Measurements from ENCODE around the gene CD99L2. TPM values are rescaled to one million over a fixed set of nuclear protein-coding genes. Genes with fewer than 3 reads are reported as not detected.

CD99L2 gene
- total RNA-seq, 1 experiment from 2014 or later = 9.4 TPM

GRCh38 chrX:150942942-150943594 is 44.6 kb upstream of the CD99L2 start:
- peaks cover 28% of the 10 kb centered on the region for H3K4me1 Mint-ChIP-seq
- CTCF ChIA-PET = no interaction called here
- H3K27me3 Mint-ChIP-seq (ENCODE audit: low read depth) = no peaks in the 10 kb centered on the region
- ATAC-seq (no peak), DNase-seq (ENCODE audit: low spot score) (no peak)
- TF ChIP-seq, protein P1, sequence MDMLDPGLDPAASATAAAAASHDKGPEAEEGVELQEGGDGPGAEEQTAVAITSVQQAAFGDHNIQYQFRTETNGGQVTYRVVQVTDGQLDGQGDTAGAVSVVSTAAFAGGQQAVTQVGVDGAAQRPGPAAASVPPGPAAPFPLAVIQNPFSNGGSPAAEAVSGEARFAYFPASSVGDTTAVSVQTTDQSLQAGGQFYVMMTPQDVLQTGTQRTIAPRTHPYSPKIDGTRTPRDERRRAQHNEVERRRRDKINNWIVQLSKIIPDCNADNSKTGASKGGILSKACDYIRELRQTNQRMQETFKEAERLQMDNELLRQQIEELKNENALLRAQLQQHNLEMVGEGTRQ (CRISPR knock-in tag; IDR thresholded peaks at IDR 0.05) = no peak
- TF ChIP-seq GTF2I (CRISPR knock-in tag; conservative IDR thresholded peaks at IDR 0.05) = no peak
- TF ChIP-seq ATF1 (CRISPR knock-in tag; IDR thresholded peaks at IDR 0.05) = no peak
- no peak for TF ChIP-seq FOXK1 (CRISPR knock-in tag; IDR thresholded peaks at IDR 0.05)
- TF ChIP-seq JUN (CRISPR knock-in tag; IDR thresholded peaks at IDR 0.05) = no peak
- no peak for TF ChIP-seq HMGA2 (CRISPR knock-in tag; IDR thresholded peaks at IDR 0.05)
- TF ChIP-seq E2F5 (CRISPR knock-in tag; IDR thresholded peaks at IDR 0.05) = no peak
- no peak for TF ChIP-seq ZNF416 (CRISPR knock-in tag; IDR thresholded peaks at IDR 0.05)
- no peak for TF ChIP-seq RORB (CRISPR knock-in tag; IDR thresholded peaks at IDR 0.05)
- TF ChIP-seq CBFB (CRISPR knock-in tag; IDR thresholded peaks at IDR 0.05; ENCODE audit: low read depth) = no peak
- H3K4me3 Mint-ChIP-seq = no peak overlapping the region
- no peaks in the 10 kb centered on the region for H3K36me3 Mint-ChIP-seq
- H3K9me3 Mint-ChIP-seq = no peaks in the 10 kb centered on the region
- POLR2A ChIA-PET = no interaction called here
- no peak overlapping the region for H3K27ac Mint-ChIP-seq

- Mint-ChIP-seq H3K9me3 (peaks cover 7% of the 10 kb centered on the region), H3K27me3 (ENCODE audit: low read depth) (no peaks in the 10 kb centered on the region), H3K4me3 (no peak overlapping the region), H3K27ac (no peak overlapping the region), H3K4me1 (peaks cover 28% of the 10 kb centered on the region), H3K36me3 (peaks cover 4% of the 10 kb centered on the region; the same call in 1 of the 2 replicates)
- ATAC-seq = no peak
- CTCF ChIA-PET = interaction anchor here (0.9 kb wide), 1 partner anchor 169 kb away, joined by 3 read pairs; no protein-coding TSS in a partner anchor
- TF ChIP-seq GRHL2 (CRISPR knock-in tag; IDR thresholded peaks at IDR 0.05; ENCODE audit: insufficient replicate concordance, severe bottlenecking) = no peak
- no peak for TF ChIP-seq HMGA2 (CRISPR knock-in tag; IDR thresholded peaks at IDR 0.05)
- no peak for TF ChIP-seq NR2C2 (CRISPR knock-in tag; IDR thresholded peaks at IDR 0.05)
- no peak for TF ChIP-seq IRF2 (CRISPR knock-in tag; IDR thresholded peaks at IDR 0.05; ENCODE audit: borderline replicate concordance, low read depth)
- TF ChIP-seq, protein P2, sequence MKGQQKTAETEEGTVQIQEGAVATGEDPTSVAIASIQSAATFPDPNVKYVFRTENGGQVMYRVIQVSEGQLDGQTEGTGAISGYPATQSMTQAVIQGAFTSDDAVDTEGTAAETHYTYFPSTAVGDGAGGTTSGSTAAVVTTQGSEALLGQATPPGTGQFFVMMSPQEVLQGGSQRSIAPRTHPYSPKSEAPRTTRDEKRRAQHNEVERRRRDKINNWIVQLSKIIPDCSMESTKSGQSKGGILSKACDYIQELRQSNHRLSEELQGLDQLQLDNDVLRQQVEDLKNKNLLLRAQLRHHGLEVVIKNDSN (CRISPR knock-in tag; IDR thresholded peaks at IDR 0.05) = no peak
- TF ChIP-seq, protein P3, sequence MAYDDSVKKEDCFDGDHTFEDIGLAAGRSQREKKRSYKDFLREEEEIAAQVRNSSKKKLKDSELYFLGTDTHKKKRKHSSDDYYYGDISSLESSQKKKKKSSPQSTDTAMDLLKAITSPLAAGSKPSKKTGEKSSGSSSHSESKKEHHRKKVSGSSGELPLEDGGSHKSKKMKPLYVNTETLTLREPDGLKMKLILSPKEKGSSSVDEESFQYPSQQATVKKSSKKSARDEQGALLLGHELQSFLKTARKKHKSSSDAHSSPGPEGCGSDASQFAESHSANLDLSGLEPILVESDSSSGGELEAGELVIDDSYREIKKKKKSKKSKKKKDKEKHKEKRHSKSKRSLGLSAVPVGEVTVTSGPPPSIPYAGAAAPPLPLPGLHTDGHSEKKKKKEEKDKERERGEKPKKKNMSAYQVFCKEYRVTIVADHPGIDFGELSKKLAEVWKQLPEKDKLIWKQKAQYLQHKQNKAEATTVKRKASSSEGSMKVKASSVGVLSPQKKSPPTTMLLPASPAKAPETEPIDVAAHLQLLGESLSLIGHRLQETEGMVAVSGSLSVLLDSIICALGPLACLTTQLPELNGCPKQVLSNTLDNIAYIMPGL (CRISPR knock-in tag; IDR thresholded peaks at IDR 0.05) = no peak
- POLR2A ChIA-PET = no interaction called here
- DNase-seq (ENCODE audit: low spot score) = no peak
These were observed 43.1 kb upstream of the CD99L2 start for GRCh38 chrX:150941580-150941979.

DNA sequence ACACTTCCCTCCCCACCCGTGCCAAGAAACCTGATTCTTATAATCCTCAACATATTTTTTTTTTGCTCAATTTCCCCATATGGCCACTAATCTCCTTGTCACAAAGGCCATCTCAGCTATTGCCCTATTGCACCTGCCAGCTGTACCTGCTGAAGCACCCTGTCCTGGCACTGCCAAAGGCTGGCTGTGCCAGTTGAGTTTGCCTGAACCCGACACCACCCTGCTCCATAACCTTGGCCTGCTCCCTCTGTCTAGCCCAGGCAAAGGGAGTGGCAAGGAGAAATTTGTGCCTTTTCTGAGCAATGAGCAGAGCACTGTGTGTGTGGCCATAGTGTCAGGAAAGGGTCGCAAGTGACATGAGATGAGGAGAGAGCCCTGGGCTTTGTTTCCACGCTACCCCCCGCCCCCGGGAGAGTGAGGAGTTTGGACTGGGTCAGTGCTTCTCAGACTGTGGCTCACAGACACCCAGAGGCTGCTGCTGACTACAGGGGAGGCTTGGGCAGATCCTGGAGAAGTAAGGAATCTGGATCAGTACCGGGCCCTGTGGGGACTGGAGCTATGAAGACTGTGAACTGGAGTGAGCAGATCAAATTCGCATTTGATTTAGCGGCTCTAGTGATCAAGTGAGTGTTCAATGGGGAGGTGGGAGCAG is 42.5 kb upstream of the CD99L2 start:
- Mint-ChIP-seq H3K27ac (no peak overlapping the region; the same call in none of the 2 replicates), H3K9me3 (peaks cover 7% of the 10 kb centered on the region), H3K27me3 (ENCODE audit: low read depth) (no peaks in the 10 kb centered on the region), H3K36me3 (peaks cover 4% of the 10 kb centered on the region; the same call in 1 of the 2 replicates), H3K4me1 (peaks cover 32% of the 10 kb centered on the region), H3K4me3 (no peak overlapping the region)
- ChIA-PET CTCF (interaction anchor here (0.9 kb wide), 1 partner anchor 169 kb away, joined by 3 read pairs; no protein-coding TSS in a partner anchor), POLR2A (interaction anchor here (0.7 kb wide), 1 partner anchor 24 kb away, joined by 4 read pairs; no protein-coding TSS in a partner anchor)
- no peak for DNase-seq (ENCODE audit: low spot score)
- no peak for ATAC-seq
- TF ChIP-seq ZNF263 (CRISPR knock-in tag; IDR thresholded peaks at IDR 0.05; ENCODE audit: low read depth) (no peak), SMAD3 (CRISPR knock-in tag; IDR thresholded peaks at IDR 0.05; ENCODE audit: borderline replicate concordance) (no peak), MAX (CRISPR knock-in tag; IDR thresholded peaks at IDR 0.05) (no peak)
- TF ChIP-seq, protein P4, sequence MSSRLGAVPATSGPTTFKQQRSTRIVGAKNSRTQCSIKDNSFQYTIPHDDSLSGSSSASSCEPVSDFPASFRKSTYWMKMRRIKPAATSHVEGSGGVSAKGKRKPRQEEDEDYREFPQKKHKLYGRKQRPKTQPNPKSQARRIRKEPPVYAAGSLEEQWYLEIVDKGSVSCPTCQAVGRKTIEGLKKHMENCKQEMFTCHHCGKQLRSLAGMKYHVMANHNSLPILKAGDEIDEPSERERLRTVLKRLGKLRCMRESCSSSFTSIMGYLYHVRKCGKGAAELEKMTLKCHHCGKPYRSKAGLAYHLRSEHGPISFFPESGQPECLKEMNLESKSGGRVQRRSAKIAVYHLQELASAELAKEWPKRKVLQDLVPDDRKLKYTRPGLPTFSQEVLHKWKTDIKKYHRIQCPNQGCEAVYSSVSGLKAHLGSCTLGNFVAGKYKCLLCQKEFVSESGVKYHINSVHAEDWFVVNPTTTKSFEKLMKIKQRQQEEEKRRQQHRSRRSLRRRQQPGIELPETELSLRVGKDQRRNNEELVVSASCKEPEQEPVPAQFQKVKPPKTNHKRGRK (CRISPR knock-in tag; IDR thresholded peaks at IDR 0.05; ENCODE audit: borderline replicate concordance) = no peak
- TF ChIP-seq, protein P5, sequence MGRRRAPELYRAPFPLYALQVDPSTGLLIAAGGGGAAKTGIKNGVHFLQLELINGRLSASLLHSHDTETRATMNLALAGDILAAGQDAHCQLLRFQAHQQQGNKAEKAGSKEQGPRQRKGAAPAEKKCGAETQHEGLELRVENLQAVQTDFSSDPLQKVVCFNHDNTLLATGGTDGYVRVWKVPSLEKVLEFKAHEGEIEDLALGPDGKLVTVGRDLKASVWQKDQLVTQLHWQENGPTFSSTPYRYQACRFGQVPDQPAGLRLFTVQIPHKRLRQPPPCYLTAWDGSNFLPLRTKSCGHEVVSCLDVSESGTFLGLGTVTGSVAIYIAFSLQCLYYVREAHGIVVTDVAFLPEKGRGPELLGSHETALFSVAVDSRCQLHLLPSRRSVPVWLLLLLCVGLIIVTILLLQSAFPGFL (CRISPR knock-in tag; IDR thresholded peaks at IDR 0.05; ENCODE audit: borderline replicate concordance) = no peak
